HepG2 (cell line): Measurements from ENCODE around the gene FBF1. TPM values are rescaled to one million over a fixed set of nuclear protein-coding genes. Genes with fewer than 3 reads are reported as not detected.
A peak's percentile ranks its signal among the peaks of the same experiment; 100 is the strongest.

Experiments used
- CREB1 ChIP-seq, 2 experiments: fragments of 450-650 bp in 1 of 2; IDR thresholded peaks; 2 replicates each; pipeline ENCODE4 v1.6.1; 2016 to 2017; ENCODE audit warnings: control low read depth in 1 of 2, mild to moderate bottlenecking in 1 of 2, missing compliant biosample characterization in 1 of 2, missing genetic modification characterization in 1 of 2
- FOXK1 ChIP-seq: sonication (generic); formaldehyde crosslinking; IDR thresholded peaks from 2 replicates; pipeline ENCODE4 v1.4.0; 2020; ENCODE audit warnings: low read depth, missing genetic modification reagents, borderline replicate concordance
- NFATC3 ChIP-seq: sonication (generic); formaldehyde crosslinking; IDR thresholded peaks from 2 replicates; pipeline ENCODE4 v1.5.1; 2020; ENCODE audit warnings: mild to moderate bottlenecking, missing genetic modification reagents
- SNAPC4 ChIP-seq: sonication (generic); formaldehyde crosslinking; IDR thresholded peaks from 2 replicates; pipeline ENCODE4 v1.4.0; 2020; ENCODE audit warnings: mild to moderate bottlenecking, missing genetic modification reagents
- ZBTB33 ChIP-seq: sonication (generic); formaldehyde crosslinking; IDR thresholded peaks from 2 replicates; pipeline ENCODE4 v1.4.0; 2020; ENCODE audit warnings: missing genetic modification reagents
- ZC3H4 ChIP-seq: sonication (generic); formaldehyde crosslinking; IDR thresholded peaks from 2 replicates; pipeline ENCODE4 v1.4.0; 2020; ENCODE audit warnings: missing genetic modification reagents, borderline replicate concordance
- ZNF75D ChIP-seq: sonication (generic); formaldehyde crosslinking; IDR thresholded peaks from 2 replicates; pipeline ENCODE4 v1.8.1; 2023; ENCODE audit warnings: missing genetic modification reagents, mild to moderate bottlenecking, borderline replicate concordance
- polyA plus RNA-seq, 8 experiments: library from polyadenylated mRNA; depleted of rRNA in 3 of 8; stranded (reverse) in 7 of 8; unstranded in 1 of 8; fragments of >200 nt; fragmentation: Illumina TruSeq in 4 of 8; extraction: Trizol in 4 of 8; gene quantifications; 2 replicates each; pipeline versions ENCODE4 v1.2.1 to v1.2.3, GENCODE V29; 2011 to 2016; ENCODE audit warnings: low read depth in 4 of 8, missing spikeins in 1 of 8, mixed read lengths in 1 of 8; ENCODE audit not compliant: insufficient read depth in 1 of 8
- total RNA-seq, 5 experiments: library from RNA; depleted of rRNA; stranded (reverse); fragments of >200 nt; fragmentation: Illumina TruSeq; extraction: Trizol; gene quantifications; 2 replicates each; pipeline ENCODE4 v1.2.3, GENCODE V29; 2016; ENCODE audit warnings: low read depth in 1 of 5
- TF ChIP-seq, protein P1 (sequence below): sonication (generic); formaldehyde crosslinking; IDR thresholded peaks from 2 replicates; pipeline ENCODE4 v1.5.1; 2020; ENCODE audit warnings: missing genetic modification reagents, mild to moderate bottlenecking, borderline replicate concordance
- TF ChIP-seq, protein P2 (sequence below): sonication (generic); formaldehyde crosslinking; IDR thresholded peaks from 2 replicates; pipeline ENCODE4 v1.8.0; 2022; ENCODE audit warnings: missing genetic modification reagents, mild to moderate bottlenecking, borderline replicate concordance

Gene FBF1
- total and polyA plus RNA-seq, 2 of the 13 experiments (the other 11 are each of a cell fraction or from before 2014, with no cell fraction given) = 2.4 to 8.1 TPM

DNA sequence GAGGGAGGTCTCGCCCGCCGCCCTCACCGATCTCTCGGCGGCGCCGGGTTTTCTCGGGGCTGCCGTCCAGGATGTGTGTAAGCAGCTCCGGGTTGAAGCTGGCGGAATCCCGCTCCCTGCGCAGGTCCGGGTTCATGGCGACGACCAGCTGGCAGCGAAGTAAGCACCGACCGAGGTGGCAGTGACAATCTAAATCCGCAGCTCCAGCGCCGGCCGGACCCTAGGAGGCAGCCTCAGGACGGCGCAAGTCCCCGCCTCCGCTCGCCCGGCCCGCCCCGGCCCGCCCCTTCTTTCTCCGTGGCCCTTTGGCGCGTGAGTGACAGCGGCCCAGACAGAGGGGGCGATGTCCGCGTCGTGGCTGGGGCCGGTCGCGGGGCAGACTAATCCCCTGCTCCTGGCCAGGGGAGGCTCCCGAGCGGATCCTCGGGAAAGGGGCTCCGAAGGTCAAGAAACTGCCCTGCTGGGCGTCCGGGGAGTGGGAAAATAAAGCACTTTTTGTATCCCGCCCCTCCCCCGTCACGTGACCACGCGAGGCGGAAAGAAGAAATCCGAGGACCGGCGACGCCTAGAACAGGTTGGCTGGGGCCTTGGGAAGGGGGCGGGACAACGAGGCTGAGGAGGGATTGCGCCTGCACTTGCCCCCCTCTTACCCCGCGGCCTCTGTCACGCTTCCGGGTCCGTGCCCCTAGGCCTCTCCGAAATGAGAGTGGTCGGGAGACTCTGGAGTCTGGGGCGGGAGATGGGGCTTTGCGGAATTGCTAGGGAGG lies 38.3 kb upstream of the FBF1 start, which contains the start of the genes ACOX1 and TEN1 (continued):
- TF ChIP-seq SNAPC4 (peak; percentile 89), ZNF75D (CRISPR knock-in tag) (0 out of 2 replicates have a peak, but pooled peaks have one; percentile 2), NFATC3 (peak; percentile 89), CREB1 (IDR thresholded peaks at IDR 0.05) (peak; percentile 73), CREB1 (CRISPR knock-in tag; IDR thresholded peaks at IDR 0.05) (peak; percentile 73), ZC3H4 (CRISPR knock-in tag) (no peak; the same call in 1 of the 2 replicates), ZBTB33 (CRISPR knock-in tag) (peak; percentile 65), FOXK1 (CRISPR knock-in tag) (peak; percentile 5)
- TF ChIP-seq, protein P1, sequence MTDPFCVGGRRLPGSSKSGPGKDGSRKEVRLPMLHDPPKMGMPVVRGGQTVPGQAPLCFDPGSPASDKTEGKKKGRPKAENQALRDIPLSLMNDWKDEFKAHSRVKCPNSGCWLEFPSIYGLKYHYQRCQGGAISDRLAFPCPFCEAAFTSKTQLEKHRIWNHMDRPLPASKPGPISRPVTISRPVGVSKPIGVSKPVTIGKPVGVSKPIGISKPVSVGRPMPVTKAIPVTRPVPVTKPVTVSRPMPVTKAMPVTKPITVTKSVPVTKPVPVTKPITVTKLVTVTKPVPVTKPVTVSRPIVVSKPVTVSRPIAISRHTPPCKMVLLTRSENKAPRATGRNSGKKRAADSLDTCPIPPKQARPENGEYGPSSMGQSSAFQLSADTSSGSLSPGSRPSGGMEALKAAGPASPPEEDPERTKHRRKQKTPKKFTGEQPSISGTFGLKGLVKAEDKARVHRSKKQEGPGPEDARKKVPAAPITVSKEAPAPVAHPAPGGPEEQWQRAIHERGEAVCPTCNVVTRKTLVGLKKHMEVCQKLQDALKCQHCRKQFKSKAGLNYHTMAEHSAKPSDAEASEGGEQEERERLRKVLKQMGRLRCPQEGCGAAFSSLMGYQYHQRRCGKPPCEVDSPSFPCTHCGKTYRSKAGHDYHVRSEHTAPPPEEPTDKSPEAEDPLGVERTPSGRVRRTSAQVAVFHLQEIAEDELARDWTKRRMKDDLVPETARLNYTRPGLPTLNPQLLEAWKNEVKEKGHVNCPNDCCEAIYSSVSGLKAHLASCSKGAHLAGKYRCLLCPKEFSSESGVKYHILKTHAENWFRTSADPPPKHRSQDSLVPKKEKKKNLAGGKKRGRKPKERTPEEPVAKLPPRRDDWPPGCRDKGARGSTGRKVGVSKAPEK (CRISPR knock-in tag) = no peak
- TF ChIP-seq, protein P2, sequence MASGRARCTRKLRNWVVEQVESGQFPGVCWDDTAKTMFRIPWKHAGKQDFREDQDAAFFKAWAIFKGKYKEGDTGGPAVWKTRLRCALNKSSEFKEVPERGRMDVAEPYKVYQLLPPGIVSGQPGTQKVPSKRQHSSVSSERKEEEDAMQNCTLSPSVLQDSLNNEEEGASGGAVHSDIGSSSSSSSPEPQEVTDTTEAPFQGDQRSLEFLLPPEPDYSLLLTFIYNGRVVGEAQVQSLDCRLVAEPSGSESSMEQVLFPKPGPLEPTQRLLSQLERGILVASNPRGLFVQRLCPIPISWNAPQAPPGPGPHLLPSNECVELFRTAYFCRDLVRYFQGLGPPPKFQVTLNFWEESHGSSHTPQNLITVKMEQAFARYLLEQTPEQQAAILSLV (CRISPR knock-in tag) = peak; percentile 81
